PC-3 (cell line): ENCODE results near the gene NIPSNAP2. TPM values are rescaled to one million over a fixed set of nuclear protein-coding genes. Genes with fewer than 3 reads are reported as not detected.

ENCODE experiments used
- ATAC-seq: fragments of 200-7000 bp; cut with Tn5 transposase; 2 replicates; pipeline ENCODE4 v1.9.1; 2020; ENCODE audit warnings: mild to moderate bottlenecking, moderate library complexity
- BruUV-seq: library from RNA; stranded (reverse); fragments of 400-500 nt; replicated peaks from 2 replicates; lab custom pipeline; 2021; lab: Mats Ljungman, UMichigan
- CTCF ChIA-PET: fragments of 300-600 bp; sonication (Branson Sonifier 250); formaldehyde crosslinking; loops from one replicate; lab custom pipeline; 2022; ENCODE audit warnings: antibody characterized with exemption; lab: Charles Lee
- POLR2A ChIA-PET: fragments of 300-600 bp; sonication (Branson Sonifier 250); formaldehyde crosslinking; loops from one replicate; lab custom pipeline; 2022; ENCODE audit warnings: antibody characterized with exemption; ENCODE audit not compliant: unreplicated experiment; lab: Charles Lee
- DNase-seq: peaks from one replicate; pipeline ENCODE4 v3.0.0-alpha.2; 2015
- H2AFZ ChIP-seq: fragments of 300-600 bp; sonication (generic); 2 replicates; pipeline ENCODE4 v1.6.0; 2016; ENCODE audit warnings: antibody characterized with exemption, low read length
- H3F3A ChIP-seq: fragments of 300-600 bp; sonication (generic); one replicate; pipeline ENCODE4 v1.6.0; 2017; ENCODE audit warnings: antibody characterized with exemption, low read length, control low read depth, mild to moderate bottlenecking; ENCODE audit not compliant: unreplicated experiment
- H3K27ac ChIP-seq: fragments of 300-600 bp; sonication (generic); 2 replicates; pipeline ENCODE4 v1.5.1; 2016; ENCODE audit warnings: mild to moderate bottlenecking, low read length
- H3K27me3 ChIP-seq: fragments of 300-600 bp; sonication (generic); 2 replicates; pipeline ENCODE4 v1.6.1; 2016; ENCODE audit warnings: low read length, mixed read lengths
- H3K36me3 ChIP-seq: fragments of 300-600 bp; sonication (generic); 2 replicates; pipeline ENCODE4 v1.6.1; 2016; ENCODE audit warnings: low read depth, mixed run types, low read length, mixed read lengths
- H3K4me1 ChIP-seq: fragments of 300-600 bp; sonication (generic); 2 replicates; pipeline ENCODE4 v1.5.1; 2016; ENCODE audit warnings: low read length; ENCODE audit not compliant: insufficient read depth
- H3K4me2 ChIP-seq: fragments of 300-600 bp; sonication (generic); 2 replicates; pipeline ENCODE4 v1.6.0; 2016; ENCODE audit warnings: low read length
- H3K4me3 ChIP-seq: fragments of 300-600 bp; sonication (generic); 2 replicates; pipeline ENCODE4 v1.5.1; 2016; ENCODE audit warnings: mild to moderate bottlenecking, low read length, mixed read lengths
- H3K79me2 ChIP-seq: fragments of 300-600 bp; sonication (generic); 2 replicates; pipeline ENCODE4 v1.6.1; 2017; ENCODE audit warnings: low read length, mixed read lengths
- H3K9ac ChIP-seq: fragments of 300-600 bp; sonication (generic); 2 replicates; pipeline ENCODE4 v1.6.0; 2016; ENCODE audit warnings: mild to moderate bottlenecking, low read length
- H3K9me2 ChIP-seq: fragments of 300-600 bp; sonication (generic); replicated peaks from 2 replicates; pipeline ENCODE4 v1.6.1; 2016; ENCODE audit warnings: mixed run types, low read length, mixed read lengths
- H3K9me3 ChIP-seq: fragments of 300-600 bp; sonication (generic); 2 replicates; pipeline ENCODE4 v1.6.1; 2016; ENCODE audit warnings: low read length, mixed read lengths
- H4K20me1 ChIP-seq: fragments of 300-600 bp; sonication (generic); 2 replicates; pipeline ENCODE4 v1.6.1; 2016; ENCODE audit warnings: low read length, mixed read lengths
- EZH2 ChIP-seq: fragments of 300-600 bp; sonication (generic); IDR thresholded peaks from one replicate; pipeline ENCODE4 v1.6.1; 2017; ENCODE audit warnings: antibody characterized with exemption, mild to moderate bottlenecking, low read length; ENCODE audit not compliant: unreplicated experiment
- EZH2phosphoT487 ChIP-seq: fragments of 300-600 bp; sonication (generic); IDR thresholded peaks from 2 replicates; pipeline ENCODE4 v1.6.1; 2018; ENCODE audit warnings: mild to moderate bottlenecking, antibody characterized with exemption, low read length, borderline replicate concordance
- intact Hi-C: fragments of 100-400 bp; cut with micrococcal nuclease; formaldehyde crosslinking; loops from 2 replicates; pipeline ENCODE4 v1.9.0; 2023
- total RNA-seq: library from RNA; depleted of rRNA; stranded (reverse); fragments of >200 nt; gene quantifications from 2 replicates; pipeline ENCODE4 v1.2.3, GENCODE V29; 2014
- TF ChIP-seq, protein P1 (sequence below): fragments of 300-600 bp; sonication (generic); conservative IDR thresholded peaks from 2 replicates; pipeline ENCODE4 v1.5.1; 2017; ENCODE audit warnings: antibody characterized with exemption, low read depth, mild to moderate bottlenecking, low read length

Gene NIPSNAP2
- total RNA-seq, 1 experiment from 2014 or later, result 63.9 TPM

GRCh38 chr7:56019501-56019900 is 55.1 kb downstream of the NIPSNAP2 start:
- H3K79me2 ChIP-seq, result no peaks in the 10 kb centered on the region
- H4K20me1 ChIP-seq, result no peaks in the 10 kb centered on the region
- no peak overlapping the region for H3K4me2 ChIP-seq
- no peak overlapping the region for H2AFZ ChIP-seq
- CTCF ChIA-PET, result no interaction called here
- intact Hi-C loops, result no loop called here
- no peaks in the 10 kb centered on the region for H3K9me3 ChIP-seq
- no peaks in the 10 kb centered on the region for H3K4me1 ChIP-seq
- H3K9me2 ChIP-seq, result no peaks in the 10 kb centered on the region
- H3K9ac ChIP-seq, result no peak overlapping the region
- POLR2A ChIA-PET, result no interaction called here
- DNase-seq (no peak), ATAC-seq (no peak)
- TF ChIP-seq, protein P1, sequence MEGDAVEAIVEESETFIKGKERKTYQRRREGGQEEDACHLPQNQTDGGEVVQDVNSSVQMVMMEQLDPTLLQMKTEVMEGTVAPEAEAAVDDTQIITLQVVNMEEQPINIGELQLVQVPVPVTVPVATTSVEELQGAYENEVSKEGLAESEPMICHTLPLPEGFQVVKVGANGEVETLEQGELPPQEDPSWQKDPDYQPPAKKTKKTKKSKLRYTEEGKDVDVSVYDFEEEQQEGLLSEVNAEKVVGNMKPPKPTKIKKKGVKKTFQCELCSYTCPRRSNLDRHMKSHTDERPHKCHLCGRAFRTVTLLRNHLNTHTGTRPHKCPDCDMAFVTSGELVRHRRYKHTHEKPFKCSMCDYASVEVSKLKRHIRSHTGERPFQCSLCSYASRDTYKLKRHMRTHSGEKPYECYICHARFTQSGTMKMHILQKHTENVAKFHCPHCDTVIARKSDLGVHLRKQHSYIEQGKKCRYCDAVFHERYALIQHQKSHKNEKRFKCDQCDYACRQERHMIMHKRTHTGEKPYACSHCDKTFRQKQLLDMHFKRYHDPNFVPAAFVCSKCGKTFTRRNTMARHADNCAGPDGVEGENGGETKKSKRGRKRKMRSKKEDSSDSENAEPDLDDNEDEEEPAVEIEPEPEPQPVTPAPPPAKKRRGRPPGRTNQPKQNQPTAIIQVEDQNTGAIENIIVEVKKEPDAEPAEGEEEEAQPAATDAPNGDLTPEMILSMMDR, result no peak
- TF ChIP-seq EZH2phosphoT487, result no peak
- no peak for TF ChIP-seq EZH2
- H3K27ac ChIP-seq, result no peak overlapping the region
- H3F3A ChIP-seq, result no peaks in the 10 kb centered on the region
- H3K36me3 ChIP-seq, result 0 out of 2 replicates have a peak, but pooled peaks cover 6% of the 10 kb centered on the region
- no peak overlapping the region for H3K4me3 ChIP-seq
- BruUV-seq, result no TSS peak
- no peaks in the 10 kb centered on the region for H3K27me3 ChIP-seq

DNA sequence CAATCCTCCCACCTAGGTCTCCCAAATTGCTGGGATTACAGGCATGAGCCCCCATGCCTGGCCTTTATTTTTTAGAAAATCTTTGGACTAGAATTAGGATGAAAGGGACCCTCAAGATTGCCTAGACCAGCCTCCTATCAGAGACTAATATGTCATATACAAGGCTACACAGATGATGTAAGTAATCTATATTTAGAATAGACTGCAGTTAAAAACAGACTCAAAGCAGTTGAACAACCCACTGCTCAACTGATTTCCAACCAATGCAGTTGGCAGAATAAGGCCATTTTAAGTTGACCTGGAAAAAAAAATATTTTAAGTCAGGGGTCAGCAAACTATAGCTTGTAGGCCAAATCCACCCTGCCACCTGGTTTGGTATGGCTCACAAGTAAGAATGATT is 59.1 kb downstream of the NIPSNAP2 start:
- Histone ChIP-seq H3K4me1 (no peaks in the 10 kb centered on the region), H4K20me1 (no peaks in the 10 kb centered on the region), H3F3A (no peaks in the 10 kb centered on the region), H2AFZ (no peak overlapping the region), H3K36me3 (no peaks in the 10 kb centered on the region), H3K4me2 (no peak overlapping the region), H3K79me2 (no peaks in the 10 kb centered on the region), H3K27me3 (no peaks in the 10 kb centered on the region), H3K4me3 (no peak overlapping the region), H3K27ac (no peak overlapping the region), H3K9me2 (no peaks in the 10 kb centered on the region), H3K9ac (no peak overlapping the region), H3K9me3 (no peaks in the 10 kb centered on the region)
- ChIA-PET POLR2A (no interaction called here), CTCF (no interaction called here)
- intact Hi-C loops, result no loop called here
- TF ChIP-seq EZH2 (no peak), EZH2phosphoT487 (no peak)
- TF ChIP-seq, protein P1, result no peak
- no peak for DNase-seq
- ATAC-seq, result no peak
- no TSS peak for BruUV-seq

DNA sequence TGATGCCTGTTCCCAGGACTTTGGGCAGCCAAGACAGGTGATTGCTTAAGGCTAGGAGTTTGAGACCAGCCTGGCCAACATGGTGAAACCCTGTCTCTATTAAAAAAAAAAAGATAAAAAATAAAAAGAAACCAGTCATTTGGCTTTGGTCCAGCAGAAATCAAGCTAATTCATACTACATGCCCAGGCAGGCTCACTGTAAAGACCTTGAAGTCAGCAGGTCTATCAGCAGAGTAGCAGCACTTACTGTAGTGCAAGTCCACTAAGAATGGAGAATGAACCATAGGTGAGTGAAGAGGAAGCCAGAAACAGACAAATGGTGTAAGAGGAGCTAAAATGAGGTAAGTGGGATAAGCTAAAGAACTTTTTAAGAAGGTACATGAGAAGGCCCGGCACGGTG is 62.2 kb downstream of the NIPSNAP2 start:
- Histone ChIP-seq H2AFZ (no peak overlapping the region), H3K4me1 (no peaks in the 10 kb centered on the region), H3K27me3 (no peaks in the 10 kb centered on the region), H3K9me2 (no peaks in the 10 kb centered on the region), H3K9ac (no peak overlapping the region), H3K79me2 (no peaks in the 10 kb centered on the region), H3K4me2 (no peak overlapping the region), H3K4me3 (no peak overlapping the region), H4K20me1 (no peaks in the 10 kb centered on the region), H3K9me3 (no peaks in the 10 kb centered on the region), H3K36me3 (no peaks in the 10 kb centered on the region), H3K27ac (no peak overlapping the region), H3F3A (no peaks in the 10 kb centered on the region)
- TF ChIP-seq, protein P1, result no peak
- TF ChIP-seq EZH2phosphoT487 (no peak), EZH2 (no peak)
- ChIA-PET POLR2A (no interaction called here), CTCF (no interaction called here)
- DNase-seq (no peak), ATAC-seq (no peak)
- intact Hi-C loops, result no loop called here
- BruUV-seq, result no TSS peak
